T-helper 9 cell (primary cell): ENCODE results near the gene ALDH3B1.

Experiments
- DNase-seq: peaks from one replicate; pipeline ENCODE4 v3.0.0-alpha.2; 2020

Gene ALDH3B1

DNA sequence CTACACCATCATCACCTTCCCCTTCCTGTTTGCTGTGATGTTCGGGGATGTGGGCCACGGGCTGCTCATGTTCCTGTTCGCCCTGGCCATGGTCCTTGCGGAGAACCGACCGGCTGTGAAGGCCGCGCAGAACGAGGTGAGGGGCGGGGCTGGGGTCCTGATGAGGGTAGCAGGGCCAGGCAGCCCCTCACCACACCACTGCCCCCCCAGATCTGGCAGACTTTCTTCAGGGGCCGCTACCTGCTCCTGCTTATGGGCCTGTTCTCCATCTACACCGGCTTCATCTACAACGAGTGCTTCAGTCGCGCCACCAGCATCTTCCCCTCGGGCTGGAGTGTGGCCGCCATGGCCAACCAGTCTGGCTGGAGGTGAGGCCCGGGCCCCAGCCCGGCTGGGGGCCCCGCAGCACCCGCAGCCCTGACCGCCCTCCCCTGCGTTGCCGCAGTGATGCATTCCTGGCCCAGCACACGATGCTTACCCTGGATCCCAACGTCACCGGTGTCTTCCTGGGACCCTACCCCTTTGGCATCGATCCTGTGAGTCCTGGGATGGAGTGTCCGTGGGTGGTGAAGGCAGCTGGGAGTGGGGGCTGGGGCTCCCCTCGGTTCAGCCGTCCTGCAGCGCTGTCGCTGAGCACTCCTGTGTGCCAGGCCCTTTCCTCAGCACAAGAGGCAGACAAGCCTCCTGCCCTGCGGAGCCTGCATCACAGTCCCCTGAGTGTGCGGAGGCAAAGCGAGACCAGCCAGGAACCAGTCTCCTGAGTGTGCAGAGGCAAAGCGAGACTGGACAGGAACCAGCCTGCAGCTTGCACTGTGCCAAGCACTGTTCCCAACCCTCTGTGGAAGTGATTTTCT lies 37.5 kb downstream of the ALDH3B1 start:
- no peak for DNase-seq

DNA sequence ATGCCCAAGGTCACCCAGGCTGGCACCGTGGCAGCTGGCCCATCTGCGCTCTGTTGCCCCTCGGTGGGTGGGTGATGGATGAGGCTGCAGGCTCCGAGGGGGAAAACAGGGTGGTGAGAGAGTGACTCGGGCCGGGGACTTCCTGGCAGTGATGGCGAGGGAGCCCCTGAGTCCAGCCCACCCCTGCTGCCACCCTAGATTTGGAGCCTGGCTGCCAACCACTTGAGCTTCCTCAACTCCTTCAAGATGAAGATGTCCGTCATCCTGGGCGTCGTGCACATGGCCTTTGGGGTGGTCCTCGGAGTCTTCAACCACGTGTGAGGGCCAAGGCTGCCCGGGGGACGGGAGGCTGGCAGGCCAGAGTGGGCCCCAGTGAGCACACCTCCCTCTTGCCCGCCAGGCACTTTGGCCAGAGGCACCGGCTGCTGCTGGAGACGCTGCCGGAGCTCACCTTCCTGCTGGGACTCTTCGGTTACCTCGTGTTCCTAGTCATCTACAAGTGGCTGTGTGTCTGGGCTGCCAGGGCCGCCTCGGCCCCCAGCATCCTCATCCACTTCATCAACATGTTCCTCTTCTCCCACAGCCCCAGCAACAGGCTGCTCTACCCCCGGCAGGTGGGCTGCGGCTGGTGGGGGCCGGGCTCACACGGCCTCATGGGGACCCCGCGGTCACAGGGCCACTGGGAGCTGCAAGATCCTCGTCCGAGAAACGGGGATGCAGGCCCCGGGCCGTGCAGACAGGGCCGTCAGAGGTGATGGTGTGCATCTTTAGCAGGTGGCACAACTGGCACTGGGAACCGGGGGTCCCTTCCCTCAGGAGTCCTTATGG lies 38.8 kb downstream of the ALDH3B1 start:
- no peak for DNase-seq

DNA sequence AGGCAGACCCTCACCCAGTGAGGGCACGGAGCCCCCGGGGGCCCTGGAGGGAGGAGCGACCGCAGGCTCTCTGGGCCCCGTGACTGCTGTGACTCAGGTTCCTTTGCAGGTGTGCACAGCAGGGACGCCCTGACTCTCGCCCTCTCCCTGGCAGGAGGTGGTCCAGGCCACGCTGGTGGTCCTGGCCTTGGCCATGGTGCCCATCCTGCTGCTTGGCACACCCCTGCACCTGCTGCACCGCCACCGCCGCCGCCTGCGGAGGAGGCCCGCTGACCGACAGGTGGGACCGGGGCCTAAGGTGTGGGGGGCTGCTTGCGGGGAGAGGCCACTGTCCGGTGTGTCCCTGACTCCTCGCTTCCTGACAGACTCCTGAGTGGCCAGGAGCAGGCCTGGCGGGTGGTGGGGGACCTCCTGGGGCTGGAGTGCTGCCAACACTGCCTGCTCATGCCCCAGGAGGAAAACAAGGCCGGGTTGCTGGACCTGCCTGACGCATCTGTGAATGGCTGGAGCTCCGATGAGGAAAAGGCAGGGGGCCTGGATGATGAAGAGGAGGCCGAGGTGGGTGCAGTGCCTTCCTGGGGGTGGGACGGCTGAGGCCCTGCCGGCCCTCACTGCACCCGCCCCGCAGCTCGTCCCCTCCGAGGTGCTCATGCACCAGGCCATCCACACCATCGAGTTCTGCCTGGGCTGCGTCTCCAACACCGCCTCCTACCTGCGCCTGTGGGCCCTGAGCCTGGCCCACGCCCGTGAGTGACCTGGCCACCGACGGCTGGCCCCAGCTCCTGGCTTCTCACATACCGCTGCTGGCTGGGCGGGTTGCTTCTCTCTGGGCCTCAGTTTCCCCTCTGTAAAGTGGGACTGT lies 39.6 kb downstream of the ALDH3B1 start:
- DNase-seq, result no peak

DNA sequence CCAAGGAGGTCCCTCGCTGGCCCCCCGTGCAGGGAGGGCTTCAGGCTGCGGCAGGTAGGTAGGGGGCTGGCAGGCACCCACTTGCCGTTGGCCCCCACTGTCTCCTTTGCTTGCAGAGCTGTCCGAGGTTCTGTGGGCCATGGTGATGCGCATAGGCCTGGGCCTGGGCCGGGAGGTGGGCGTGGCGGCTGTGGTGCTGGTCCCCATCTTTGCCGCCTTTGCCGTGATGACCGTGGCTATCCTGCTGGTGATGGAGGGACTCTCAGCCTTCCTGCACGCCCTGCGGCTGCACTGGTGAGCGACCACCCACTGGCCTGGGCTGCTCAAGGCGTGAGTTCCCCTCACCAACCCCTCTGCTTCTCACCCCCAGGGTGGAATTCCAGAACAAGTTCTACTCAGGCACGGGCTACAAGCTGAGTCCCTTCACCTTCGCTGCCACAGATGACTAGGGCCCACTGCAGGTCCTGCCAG lies 40.3 kb downstream of the ALDH3B1 start:
- DNase-seq, result no peak

DNA sequence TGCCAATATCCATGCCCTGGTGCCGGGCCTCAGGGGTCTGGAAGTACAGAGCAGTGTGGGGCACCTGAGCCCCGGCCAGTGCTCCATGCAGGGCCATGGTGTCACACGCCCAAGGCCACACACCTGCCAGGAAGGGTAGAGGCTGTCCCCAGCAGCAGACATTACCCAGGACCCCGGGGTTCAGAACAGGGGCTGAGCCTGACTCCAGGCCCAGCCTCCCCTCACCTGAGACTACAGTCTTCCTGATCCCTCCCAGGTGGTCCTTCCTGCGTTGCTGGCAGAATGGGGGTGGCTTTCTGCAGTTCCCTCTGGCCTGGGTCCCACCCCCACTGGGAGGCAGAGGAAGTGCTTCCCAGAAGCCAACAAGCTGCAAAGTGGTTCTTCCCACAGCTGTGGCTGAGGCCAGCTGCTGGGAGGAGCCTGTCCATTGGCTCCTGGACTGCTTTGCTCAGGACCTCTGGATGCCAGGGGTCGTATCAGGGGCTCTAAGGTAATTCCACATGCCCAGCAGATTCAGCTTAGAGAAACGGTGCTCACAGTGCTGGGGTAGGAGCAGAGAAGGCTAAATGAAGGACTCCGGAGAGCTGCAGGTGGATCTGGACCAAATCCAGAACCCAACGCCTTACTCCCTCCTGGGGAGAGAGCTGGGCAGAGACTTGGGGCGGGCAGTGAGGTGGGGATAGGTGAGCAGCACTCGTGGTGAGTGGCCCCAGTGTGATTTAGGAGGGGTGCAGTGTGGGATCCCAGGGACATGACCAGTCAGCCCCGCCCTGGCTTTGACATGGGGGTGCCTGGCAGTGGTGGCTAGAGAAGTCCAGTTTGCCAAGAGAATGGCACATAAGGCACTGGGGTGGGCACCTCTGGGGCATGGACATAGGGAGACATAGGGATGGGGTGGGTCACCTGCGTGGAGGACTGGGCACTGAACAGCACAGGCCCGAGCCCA lies 41.3 kb downstream of the ALDH3B1 start:
- DNase-seq, result no peak

DNA sequence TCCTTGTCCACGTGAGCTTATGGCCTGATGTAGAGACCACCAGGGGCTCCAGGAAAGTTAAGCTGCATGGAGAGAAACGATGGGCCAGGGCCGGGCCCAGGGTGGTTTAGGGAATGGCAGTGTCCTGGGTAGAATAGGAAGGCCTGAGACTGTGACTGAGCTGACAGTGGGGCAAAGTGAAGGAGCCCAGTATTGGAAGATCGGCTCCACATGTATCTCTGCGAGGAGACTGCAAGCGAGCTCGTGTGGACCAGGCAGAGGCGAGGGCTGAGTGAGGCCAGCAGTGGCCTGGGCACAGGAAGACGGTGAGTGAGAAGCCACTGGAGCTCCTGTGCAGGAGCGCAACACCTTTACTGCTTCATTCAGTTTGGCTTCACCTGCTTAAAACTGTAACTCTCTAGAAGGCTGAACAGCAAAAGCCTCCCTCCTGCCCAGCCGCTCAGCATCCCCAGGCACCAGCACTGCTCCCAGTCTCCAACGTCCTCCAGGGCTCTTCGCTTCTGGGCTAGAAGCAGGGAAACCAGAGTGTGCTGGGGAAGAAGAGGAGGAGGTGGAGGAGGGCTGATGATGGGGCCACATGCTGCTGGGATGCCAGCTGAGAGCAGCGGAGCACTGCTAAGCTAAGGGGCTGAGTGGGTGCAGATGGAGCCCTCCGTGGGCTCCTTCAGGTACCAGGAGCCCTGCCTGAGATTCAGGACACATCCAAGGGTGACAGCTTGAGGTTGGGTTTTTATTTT lies 42.2 kb downstream of the ALDH3B1 start:
- no peak for DNase-seq

DNA sequence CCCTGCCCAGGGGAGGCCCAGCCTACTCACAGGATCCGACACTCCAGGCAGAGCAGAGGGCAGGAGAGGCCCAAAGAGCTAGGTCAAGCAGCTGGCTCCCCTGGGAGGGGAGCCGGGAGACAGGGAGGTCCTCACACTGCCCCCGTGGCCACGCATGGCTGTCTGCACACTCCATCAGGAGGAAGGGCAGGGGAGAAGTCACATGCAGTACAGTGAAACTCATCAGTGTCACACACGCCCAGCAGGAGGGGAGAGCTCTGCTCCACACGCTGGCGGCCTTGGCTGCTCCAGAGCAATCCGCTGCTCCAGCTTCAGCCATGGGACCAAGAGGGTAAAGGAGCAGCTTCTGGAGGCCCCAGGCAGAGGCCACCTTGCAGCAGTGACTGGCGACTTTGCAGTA lies 43.0 kb downstream of the ALDH3B1 start:
- DNase-seq, result no peak

DNA sequence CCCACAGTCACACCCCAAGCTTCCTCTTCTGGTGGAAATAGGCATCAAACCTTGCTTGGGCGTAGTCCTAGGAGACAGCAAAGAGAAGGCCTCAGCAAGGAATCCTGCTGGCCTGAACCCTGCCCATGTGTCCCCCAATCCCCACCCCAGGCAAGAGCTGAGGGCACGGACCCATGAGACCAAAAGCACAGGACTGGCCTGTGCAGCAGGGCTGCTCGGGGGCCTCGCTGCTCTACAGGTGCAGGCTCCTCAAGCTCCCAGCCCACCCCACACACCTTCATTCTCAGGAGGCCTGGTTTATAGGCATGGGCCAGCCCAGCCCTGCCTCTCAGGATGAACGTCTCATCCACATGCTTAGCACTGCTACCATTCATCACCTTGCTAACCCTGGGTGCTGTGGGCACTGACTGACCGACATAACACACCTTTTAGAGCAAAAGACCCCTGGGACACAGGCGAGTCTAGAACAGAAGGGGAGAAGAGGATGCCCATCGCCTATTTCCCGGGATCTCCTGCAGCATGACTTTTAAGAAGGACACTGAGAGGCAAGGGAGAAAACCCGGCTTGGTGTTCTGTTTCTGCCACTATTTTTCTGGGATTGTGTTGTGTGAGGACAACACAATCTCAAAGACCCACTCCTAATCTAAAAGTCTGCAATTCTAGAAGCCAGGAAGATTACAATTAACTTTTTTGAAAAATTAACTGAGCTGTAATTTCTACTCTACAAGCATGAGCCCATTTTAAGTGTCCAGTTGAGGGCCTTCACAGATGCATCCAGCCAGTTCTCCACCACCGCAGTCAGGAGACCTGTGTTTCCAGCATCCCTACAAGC lies 44.1 kb downstream of the ALDH3B1 start:
- DNase-seq, result no peak

DNA sequence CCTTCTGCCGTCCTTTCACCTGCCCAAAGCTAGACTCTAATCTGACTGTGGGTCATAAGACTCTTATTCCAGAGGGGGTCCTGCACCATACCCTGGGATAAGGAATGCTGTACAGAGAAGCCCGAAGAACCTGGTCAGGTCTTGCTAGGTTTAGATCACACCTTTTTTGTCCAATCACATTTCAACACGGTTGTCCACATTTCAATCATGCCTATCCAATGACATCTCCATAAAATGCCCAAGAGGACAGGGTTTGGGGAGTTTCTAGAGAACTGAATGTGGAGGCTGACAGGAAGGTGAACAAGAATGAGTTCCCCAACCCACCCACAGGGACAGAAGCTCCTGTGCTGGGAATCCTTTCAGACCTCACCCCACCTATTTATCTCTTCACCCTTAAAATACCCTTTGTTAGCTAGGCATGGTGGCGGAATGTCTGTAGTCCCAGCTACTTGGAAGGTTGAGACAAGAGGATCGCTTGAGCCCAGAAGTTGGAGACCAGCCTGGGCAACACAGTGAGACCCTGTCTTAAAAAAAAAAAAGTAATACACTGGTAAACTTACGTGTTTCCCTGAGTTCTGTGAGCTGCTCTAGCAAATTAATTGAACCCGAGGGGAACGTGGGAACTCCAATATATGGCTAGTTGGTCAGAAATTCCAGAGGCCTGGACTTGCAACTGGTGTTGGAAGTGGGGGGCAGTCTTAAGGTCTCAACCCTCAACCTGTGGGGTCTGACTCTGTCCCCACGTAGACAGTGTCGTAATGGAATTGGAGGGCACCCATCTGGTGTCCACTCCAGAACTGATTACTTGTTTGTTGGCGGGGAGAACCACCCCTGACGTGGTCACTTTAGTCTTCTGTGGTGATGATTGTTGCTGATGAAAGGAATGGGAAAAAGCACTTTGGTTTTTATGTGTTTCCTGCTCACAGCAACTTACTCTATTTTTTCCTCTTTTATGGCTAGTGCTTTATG lies 46.5 kb downstream of the ALDH3B1 start:
- DNase-seq, result no peak

DNA sequence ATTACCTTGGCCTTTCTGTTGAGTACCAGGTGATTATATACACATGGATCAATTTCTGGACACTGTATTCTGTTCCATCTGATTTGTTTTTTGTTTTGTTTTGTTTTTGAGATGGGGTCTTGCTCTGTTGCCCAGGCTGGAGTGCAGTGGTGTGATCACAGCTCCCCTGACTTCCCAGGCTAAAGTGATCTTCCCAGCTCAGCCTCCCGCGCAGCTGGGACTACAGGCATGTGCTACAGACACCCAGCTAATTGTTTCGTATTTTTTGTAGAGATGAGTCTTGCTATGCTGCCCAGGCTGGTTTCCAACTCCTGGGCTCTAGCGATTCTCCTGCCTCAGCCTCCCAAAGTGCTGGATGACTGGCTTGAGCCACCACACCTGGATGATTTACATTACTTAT lies 47.7 kb downstream of the ALDH3B1 start:
- DNase-seq, result no peak

DNA sequence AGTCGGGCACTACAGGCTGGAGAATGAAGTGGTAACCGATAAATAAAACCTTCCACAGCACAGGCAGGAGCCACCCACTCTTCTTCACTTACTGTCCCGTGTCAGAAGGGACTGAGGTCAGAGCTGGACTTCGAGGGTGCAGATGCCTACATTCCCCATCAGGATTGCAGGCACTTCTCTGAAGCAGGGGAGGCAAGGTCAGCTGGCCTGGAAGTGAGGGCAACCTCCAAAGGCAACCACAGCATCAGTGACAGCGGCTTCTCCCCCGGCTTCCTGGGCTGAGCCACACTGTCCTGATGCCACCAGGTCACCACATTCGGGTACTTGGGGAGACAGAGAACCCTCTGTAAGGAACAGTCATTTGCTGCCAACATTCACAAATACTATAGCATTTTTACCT lies 51.4 kb downstream of the ALDH3B1 start:
- DNase-seq, result no peak

DNA sequence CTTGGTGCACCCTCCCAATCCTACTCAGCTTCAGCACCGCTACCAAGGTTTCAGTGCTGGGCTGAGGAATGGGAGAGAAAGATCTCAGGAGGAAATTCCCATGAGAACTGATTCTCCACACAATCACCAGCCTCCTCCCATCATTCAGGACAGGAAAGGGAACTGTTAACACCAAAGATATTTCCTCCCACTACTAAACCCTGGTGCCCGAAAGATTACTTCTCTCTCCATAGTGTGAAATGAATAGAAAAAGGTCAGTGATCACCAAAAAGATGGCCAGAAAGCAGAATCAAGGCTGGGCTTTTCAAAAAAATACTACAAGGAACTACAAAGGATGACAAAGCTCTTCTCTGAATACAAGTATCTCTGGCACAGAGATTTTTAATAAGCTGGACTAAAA lies 54.8 kb downstream of the ALDH3B1 start:
- DNase-seq, result no peak

DNA sequence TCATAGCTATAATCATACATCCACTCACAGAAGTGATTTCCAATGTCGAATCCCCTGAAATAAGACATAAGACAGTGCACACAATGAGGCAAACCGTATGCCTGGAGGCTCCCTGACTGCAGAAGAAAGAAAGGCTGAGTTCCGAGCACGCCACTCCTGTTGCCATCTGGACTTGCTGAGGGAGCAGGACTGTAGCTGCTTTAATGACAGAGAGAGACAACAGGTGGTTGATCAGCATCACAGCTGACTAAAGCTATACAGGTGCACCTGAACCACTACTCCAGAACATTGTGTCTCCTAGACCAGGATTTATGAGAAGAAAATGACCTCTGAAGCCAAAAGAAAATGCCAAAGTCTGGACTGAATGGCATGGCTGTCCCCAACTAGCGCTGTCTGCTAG lies 55.7 kb downstream of the ALDH3B1 start:
- no peak for DNase-seq

DNA sequence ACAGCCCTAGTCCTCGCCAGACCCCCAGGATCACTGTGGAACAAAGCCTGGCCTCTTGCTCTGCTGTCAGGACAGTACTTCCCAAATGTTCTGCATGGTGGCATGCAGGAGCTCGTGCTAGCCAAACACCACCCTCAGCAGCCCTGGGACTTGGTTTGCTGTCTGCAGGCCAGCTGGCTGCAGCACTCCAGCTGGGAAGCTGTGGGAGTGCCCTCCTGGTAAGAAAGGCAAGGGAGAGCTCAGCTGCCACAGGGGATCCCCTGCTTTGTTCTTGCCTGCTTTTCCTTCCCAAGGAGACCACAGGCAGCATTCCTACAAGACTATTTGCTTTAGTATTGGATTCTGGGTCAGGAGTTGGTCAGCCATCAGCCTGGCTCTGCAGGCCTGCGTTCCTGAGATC lies 56.6 kb downstream of the ALDH3B1 start:
- no peak for DNase-seq

DNA sequence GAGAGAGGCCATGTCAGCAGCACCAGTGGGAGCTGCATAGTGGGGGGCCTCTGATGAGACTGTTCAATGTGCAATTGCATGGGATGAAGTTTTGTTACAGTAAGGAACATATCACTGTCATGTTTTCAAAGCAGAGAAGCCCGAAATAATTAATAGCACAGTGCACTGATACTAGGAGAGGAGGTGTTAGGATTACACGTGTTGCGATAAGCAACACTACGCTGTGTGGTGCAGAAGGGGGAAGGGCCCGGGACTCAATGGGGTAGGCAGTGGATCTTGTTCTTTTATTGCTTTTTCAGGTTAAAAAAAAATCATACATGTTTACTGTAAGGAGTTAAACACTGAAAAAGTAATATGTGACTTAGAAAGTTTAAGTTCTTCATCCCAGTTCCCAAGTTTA lies 57.9 kb downstream of the ALDH3B1 start:
- DNase-seq, result no peak

DNA sequence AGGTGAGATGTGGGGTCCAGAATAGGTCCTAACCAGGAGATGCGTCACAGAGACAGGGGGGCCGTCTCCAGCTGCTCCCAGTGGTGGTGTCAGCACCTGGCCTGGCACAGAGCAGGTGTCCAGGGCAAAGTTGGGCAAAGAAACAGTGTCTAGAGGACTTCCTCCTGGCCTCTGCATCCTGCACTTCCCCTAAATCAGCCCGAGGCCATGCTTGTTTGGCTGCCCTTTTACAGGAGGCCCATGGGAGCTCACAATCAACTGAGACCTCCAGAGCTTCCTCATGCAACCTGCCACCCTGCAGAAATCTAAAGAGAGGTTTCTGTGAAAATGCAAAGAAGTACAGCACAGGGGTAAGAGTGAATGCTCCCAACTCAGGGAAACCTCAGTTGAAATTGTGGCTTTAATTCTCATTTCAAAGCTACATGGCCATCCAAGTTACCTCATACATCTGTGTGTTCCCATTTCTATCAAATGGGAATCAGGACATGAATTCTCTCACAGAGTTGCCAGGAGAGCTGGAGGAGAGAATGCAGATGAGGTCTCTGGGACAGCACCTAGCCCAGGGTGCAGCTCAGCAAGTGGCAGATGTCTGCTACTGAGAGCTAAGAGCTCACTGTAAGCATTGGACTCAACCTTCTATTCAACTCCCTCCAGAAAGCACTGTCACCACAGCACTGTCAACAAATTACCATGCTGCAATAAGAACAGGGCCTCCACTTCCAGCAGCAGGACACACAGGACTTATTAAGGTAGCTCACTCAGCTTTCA lies 61.3 kb downstream of the ALDH3B1 start:
- no peak for DNase-seq

DNA sequence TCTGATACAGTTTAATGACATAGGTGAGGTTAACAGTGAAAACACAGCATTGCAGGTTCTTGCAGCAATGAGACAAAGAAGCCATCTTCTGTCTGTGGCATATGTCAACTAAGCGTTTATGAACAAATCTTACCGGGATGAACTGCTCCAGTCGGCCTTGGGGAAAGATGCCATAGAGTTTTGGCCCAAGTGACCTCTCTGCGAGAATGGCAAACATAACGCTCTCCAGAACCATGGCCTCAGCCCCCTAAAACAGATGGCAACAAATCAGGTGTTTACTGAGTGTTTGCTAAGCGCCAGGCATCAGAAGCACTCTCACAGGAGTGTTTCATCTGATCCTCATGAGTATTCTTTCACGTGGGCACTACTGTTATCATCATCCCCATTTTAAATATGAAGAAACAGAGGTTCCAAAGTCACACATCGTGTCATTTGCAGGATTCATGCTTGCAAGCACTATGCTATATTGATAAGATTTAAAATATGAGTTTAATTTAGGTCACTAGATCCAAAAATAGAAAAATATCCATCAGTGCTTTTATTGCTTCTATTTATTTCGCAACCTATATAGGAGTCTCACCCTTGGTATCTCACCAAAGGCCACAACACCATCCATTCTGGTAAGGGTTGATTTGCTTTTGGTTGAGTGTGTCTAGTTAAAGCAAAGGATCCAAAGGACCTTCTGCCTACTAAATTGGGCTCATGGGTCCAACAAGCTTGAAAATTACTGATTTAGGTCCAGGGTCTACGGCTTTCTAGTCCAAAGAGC lies 64.6 kb downstream of the ALDH3B1 start:
- DNase-seq, result no peak
